GM21619 (cell line): ENCODE results near the gene PEX13.
A peak's percentile ranks its signal among the peaks of the same experiment; 100 is the strongest.

ENCODE experiments used
- ATAC-seq: cut with Tn5 transposase; IDR thresholded peaks from one replicate; pipeline ENCODE4 v1.9.1; 2021; ENCODE audit not compliant: unreplicated experiment

Gene PEX13

DNA sequence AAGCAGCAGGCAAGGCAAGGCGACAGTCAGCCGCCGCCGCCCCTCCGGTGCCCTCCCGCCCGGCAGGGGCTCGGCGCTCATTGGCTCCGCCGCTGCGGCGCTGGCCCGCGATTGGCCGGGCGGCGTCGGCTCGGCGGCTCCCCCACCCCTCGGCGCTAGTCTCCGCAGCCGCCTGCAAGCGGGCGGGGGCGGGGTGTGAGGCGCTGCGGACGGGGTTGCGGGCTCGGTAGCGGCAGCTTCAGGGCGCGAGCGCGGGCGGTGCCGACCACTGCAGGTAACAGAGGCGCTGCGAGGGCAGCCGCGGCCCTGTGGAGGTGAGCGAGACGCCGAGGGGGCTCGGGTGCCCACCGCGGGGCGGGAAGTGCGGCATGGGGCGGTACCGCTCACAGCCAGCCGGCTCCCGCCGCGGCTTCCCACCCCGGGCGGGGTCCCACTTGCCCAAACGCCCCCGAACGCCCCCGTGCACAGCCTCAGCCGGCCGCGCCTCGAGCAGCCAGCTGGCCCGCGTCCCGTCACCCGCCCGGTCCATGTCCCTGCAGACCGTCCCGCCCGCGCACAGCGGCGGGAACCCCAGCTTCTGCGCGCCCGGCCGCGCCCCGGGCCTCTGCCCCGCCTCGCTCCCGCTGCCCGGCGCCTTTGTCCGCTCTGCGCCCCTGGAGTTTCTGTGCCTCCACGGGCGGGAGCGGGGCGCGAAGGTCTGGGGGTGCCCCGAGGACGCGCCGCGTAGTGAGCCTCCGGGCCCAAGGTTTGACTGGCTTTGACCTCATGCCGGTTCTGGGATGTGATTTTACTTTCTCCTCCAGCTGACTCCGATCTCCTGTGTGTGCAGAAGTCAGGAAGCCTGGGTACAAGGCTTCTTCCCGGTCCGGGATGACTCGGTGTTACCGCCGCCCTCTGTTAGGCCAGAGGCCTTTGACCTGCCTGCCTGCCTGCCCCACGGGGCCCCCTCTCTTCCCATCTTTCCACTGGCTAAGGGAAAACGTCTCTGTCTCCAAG, 48.5 kb downstream of the PEX13 start, which contains the start of gene SANBR:
Gene SANBR, plus strand, starts transcription at position 158 of the 996 bp plus-strand sequence. CDS start 4,480 bp downstream, outside the sequence.
- ATAC-seq: peak; percentile 96

DNA sequence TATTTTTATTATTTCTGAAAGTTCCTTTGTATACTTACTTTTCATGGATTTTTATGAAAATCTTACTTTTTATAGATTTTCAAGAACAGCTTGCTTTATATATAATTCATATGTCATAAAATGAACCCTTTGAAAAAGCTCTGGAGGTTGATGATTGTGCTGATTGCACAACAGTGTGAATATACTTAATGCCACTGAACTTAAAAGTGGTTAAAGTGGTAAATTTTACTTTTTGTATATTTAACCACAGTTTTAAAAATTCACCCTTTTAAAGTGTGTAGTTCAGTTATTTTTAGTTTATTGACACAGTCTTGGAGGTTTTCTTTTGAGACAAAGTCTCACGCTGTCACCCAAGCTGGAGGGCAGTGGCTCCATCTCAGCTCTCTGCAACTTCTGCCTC, 56.6 kb downstream of the PEX13 start:
- ATAC-seq: no peak

DNA sequence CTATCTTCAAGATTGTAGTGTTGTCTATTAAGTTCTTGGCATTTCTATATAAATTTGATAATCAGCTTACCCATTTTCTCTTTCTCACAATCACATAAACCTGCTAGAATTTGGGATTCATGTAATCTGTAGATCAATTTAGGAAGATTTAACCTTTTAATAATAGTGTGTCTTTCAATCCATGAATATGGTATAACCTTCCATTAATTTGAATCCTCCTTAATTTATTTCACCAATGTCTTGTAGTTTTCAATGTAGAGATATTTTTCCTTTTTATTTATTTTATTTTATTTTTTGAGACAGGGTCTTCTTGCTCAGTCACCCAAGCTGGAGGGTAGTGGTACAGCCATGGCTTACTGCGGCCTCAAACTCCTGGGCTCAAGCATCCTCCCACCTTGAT, 68.4 kb downstream of the PEX13 start:
- ATAC-seq: no peak

DNA sequence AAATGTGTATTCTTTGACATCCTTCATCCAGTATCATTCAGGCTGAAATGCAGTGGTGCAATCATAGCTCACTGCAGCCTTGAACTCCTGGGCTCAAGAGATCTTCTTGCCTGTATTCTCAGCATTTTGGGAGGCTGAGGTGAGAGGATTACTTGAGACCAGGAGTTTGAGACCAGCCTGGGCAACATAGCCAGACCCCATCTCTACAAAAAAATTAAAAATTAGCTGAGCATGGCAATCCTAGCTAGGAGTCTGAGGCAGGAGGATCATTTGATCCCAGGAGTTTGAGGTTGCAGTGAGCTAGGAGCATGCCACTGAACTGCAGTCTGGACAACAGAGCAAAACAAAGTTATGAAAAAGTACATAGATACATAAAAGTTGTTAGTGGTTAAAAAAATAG, 72.3 kb downstream of the PEX13 start:
- ATAC-seq: no peak

GRCh38 chr2:61090386-61090921, 72.9 kb downstream of the PEX13 start:
- ATAC-seq: no peak

GRCh38 chr2:61091485-61091884, 74.0 kb downstream of the PEX13 start:
- no peak for ATAC-seq

- ATAC-seq: no peak
Measured at GRCh38 chr2:61096438-61096837, 78.9 kb downstream of the PEX13 start.

GRCh38 chr2:61100801-61101200, 83.3 kb downstream of the PEX13 start:
- no peak for ATAC-seq
